Measurements from ENCODE around the gene ESRRA. TPM values are rescaled to one million over a fixed set of nuclear protein-coding genes. Genes with fewer than 3 reads are reported as not detected.

The ESRRA gene
- total and polyA plus RNA-seq, 2 of the 13 experiments (the other 11 are each of a cell fraction or from before 2014, with no cell fraction given): 18.1 to 36.3 TPM

DNA sequence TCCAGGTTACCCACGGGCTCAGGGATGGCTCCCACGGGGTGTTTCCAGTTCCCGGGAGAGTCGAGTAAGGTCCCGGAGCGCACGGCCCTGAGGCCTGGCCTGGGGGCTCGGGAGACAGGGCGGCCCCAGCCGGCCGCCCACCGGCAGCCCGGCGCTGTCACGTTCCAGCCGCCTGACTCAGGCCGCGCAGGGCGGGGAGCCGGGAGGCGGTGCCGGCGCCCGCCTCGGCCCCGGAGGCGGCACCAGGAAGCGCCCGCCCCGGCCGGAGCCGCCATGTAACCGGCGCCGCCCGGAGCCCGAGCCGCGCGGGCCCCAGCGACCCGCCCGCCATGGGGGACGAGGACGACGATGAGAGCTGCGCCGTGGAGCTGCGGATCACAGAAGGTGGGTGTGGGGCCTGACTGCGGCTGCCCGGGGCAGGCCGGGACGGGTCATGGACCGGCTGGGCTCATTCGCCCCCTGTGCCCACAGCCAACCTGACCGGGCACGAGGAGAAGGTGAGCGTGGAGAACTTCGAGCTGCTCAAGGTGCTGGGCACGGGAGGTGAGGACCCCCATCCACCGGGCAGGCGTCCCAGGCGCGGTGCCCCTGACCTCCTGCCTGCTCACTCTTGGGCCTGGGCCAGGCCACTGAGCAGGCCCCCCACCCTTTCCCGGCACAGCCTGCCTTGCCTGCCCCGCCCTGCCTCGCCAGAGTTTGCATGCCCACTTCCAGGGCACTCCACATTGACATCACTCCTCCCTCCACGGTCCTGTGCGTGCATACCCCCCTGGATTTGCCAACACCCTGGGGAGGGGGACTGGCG is 53.8 kb downstream of the ESRRA start, which contains the start of gene RPS6KA4 (continued):
- TF ChIP-seq ZNF879 (CRISPR knock-in tag; IDR thresholded peaks at IDR 0.05) (no peak), ZNF33A (CRISPR knock-in tag; IDR thresholded peaks at IDR 0.05; ENCODE audit: borderline replicate concordance) (no peak), IRF2 (CRISPR knock-in tag; IDR thresholded peaks at IDR 0.05) (no peak), KDM5B (CRISPR knock-in tag; IDR thresholded peaks at IDR 0.05; ENCODE audit: borderline replicate concordance) (0 out of 2 replicates have a peak, but pooled peaks have one; percentile 49), GFI1 (CRISPR knock-in tag; IDR thresholded peaks at IDR 0.05; ENCODE audit: borderline replicate concordance) (no peak), SP4 (CRISPR knock-in tag; IDR thresholded peaks at IDR 0.05) (peak; percentile 22; the same call in 1 of the 2 replicates), ZNF83 (CRISPR knock-in tag; IDR thresholded peaks at IDR 0.05; ENCODE audit: borderline replicate concordance) (no peak), EEA1 (CRISPR knock-in tag; IDR thresholded peaks at IDR 0.05; ENCODE audit: borderline replicate concordance) (peak; percentile 89; the same call in 1 of the 2 replicates), BHLHE40 (IDR thresholded peaks at IDR 0.05; ENCODE audit: low read length) (peak; percentile 79), SPEN (CRISPR knock-in tag; IDR thresholded peaks at IDR 0.05; ENCODE audit: low read depth) (no peak), SMAD1 (CRISPR knock-in tag; IDR thresholded peaks at IDR 0.05; ENCODE audit: borderline replicate concordance, low read depth) (no peak), NBN (conservative IDR thresholded peaks at IDR 0.05) (no peak), KAT7 (CRISPR knock-in tag; IDR thresholded peaks at IDR 0.05; ENCODE audit: borderline replicate concordance) (0 out of 2 replicates have a peak, but pooled peaks have one; percentile 12), HOXA7 (CRISPR knock-in tag; IDR thresholded peaks at IDR 0.05) (no peak), ZNF567 (CRISPR knock-in tag; IDR thresholded peaks at IDR 0.05; ENCODE audit: borderline replicate concordance) (0 out of 2 replicates have a peak, but pooled peaks have one; percentile 50)
- TF ChIP-seq, protein P1, sequence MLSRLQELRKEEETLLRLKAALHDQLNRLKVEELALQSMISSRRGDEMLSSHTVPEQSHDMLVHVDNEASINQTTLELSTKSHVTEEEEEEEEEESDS (CRISPR knock-in tag; IDR thresholded peaks at IDR 0.05; ENCODE audit: borderline replicate concordance): 0 out of 2 replicates have a peak, but pooled peaks have one; percentile 41
- TF ChIP-seq, protein P2, sequence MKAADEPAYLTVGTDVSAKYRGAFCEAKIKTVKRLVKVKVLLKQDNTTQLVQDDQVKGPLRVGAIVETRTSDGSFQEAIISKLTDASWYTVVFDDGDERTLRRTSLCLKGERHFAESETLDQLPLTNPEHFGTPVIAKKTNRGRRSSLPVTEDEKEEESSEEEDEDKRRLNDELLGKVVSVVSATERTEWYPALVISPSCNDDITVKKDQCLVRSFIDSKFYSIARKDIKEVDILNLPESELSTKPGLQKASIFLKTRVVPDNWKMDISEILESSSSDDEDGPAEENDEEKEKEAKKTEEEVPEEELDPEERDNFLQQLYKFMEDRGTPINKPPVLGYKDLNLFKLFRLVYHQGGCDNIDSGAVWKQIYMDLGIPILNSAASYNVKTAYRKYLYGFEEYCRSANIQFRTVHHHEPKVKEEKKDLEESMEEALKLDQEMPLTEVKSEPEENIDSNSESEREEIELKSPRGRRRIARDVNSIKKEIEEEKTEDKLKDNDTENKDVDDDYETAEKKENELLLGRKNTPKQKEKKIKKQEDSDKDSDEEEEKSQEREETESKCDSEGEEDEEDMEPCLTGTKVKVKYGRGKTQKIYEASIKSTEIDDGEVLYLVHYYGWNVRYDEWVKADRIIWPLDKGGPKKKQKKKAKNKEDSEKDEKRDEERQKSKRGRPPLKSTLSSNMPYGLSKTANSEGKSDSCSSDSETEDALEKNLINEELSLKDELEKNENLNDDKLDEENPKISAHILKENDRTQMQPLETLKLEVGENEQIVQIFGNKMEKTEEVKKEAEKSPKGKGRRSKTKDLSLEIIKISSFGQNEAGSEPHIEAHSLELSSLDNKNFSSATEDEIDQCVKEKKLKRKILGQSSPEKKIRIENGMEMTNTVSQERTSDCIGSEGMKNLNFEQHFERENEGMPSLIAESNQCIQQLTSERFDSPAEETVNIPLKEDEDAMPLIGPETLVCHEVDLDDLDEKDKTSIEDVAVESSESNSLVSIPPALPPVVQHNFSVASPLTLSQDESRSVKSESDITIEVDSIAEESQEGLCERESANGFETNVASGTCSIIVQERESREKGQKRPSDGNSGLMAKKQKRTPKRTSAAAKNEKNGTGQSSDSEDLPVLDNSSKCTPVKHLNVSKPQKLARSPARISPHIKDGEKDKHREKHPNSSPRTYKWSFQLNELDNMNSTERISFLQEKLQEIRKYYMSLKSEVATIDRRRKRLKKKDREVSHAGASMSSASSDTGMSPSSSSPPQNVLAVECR (CRISPR knock-in tag; IDR thresholded peaks at IDR 0.05; ENCODE audit: borderline replicate concordance): 0 out of 2 replicates have a peak, but pooled peaks have one; percentile 2
- TF ChIP-seq, protein P3, sequence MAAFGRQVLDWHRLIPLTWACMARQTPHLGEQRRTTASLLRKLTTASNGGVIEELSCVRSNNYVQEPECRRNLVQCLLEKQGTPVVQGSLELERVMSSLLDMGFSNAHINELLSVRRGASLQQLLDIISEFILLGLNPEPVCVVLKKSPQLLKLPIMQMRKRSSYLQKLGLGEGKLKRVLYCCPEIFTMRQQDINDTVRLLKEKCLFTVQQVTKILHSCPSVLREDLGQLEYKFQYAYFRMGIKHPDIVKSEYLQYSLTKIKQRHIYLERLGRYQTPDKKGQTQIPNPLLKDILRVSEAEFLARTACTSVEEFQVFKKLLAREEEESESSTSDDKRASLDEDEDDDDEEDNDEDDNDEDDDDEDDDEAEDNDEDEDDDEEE (CRISPR knock-in tag; IDR thresholded peaks at IDR 0.05): no peak
- TF ChIP-seq, protein P4, sequence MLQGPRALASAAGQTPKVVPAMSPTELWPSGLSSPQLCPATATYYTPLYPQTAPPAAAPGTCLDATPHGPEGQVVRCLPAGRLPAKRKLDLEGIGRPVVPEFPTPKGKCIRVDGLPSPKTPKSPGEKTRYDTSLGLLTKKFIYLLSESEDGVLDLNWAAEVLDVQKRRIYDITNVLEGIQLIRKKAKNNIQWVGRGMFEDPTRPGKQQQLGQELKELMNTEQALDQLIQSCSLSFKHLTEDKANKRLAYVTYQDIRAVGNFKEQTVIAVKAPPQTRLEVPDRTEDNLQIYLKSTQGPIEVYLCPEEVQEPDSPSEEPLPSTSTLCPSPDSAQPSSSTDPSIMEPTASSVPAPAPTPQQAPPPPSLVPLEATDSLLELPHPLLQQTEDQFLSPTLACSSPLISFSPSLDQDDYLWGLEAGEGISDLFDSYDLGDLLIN (CRISPR knock-in tag; IDR thresholded peaks at IDR 0.05; ENCODE audit: borderline replicate concordance): peak; percentile 50; the same call in 1 of the 2 replicates
- TF ChIP-seq, protein P5, sequence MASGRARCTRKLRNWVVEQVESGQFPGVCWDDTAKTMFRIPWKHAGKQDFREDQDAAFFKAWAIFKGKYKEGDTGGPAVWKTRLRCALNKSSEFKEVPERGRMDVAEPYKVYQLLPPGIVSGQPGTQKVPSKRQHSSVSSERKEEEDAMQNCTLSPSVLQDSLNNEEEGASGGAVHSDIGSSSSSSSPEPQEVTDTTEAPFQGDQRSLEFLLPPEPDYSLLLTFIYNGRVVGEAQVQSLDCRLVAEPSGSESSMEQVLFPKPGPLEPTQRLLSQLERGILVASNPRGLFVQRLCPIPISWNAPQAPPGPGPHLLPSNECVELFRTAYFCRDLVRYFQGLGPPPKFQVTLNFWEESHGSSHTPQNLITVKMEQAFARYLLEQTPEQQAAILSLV (CRISPR knock-in tag; IDR thresholded peaks at IDR 0.05; ENCODE audit: borderline replicate concordance): 0 out of 2 replicates have a peak, but pooled peaks have one; percentile 49
